Tibial artery (tissue), 4 donors: Measurements from ENCODE around the gene ARID5A.
"Not testable (repeated sequence)": the region's sequence is repeated elsewhere in the genome, so short reads cannot be mapped to it uniquely, and the experiment has no call there.

Experiments
- DNase-seq, 2 donors: peaks; one replicate each; pipeline ENCODE4 v3.0.0-alpha.2; 2019
- H3K27ac ChIP-seq, 2 donors: fragments of 200-600 bp; sonication (generic) in 1 of 2; 1 replicate in 1 of 2; 2 replicates in 1 of 2; pipeline ENCODE4 v1.5.1; 2018 to 2019; ENCODE audit warnings: mild to moderate bottlenecking in 1 of 2
- H3K27me3 ChIP-seq, 2 donors: fragments of 200-600 bp; sonication (generic) in 1 of 2; one replicate each; pipeline versions ENCODE4 v1.5.1 to v1.6.0; 2016 to 2019
- H3K36me3 ChIP-seq, 3 donors: fragments of 200-600 bp; sonication (generic) in 2 of 3; one replicate each; pipeline ENCODE4 v1.5.1; 2016 to 2019; ENCODE audit warnings: mild to moderate bottlenecking in 2 of 3
- H3K4me1 ChIP-seq, 4 donors: fragments of 200-600 bp; sonication (generic) in 2 of 4; 1 replicate in 3 of 4; 2 replicates in 1 of 4; pipeline ENCODE4 v1.5.1; 2016 to 2019
- H3K4me3 ChIP-seq, 2 donors: fragments of 200-600 bp; sonication (generic) in 1 of 2; 1 replicate in 1 of 2; 2 replicates in 1 of 2; pipeline ENCODE4 v1.5.1; 2018 to 2019; ENCODE audit warnings: mild to moderate bottlenecking in 2 of 2
- H3K9me3 ChIP-seq, 3 donors: fragments of 200-600 bp; sonication (generic) in 1 of 3; one replicate each; pipeline ENCODE4 v1.5.1; 2016 to 2019
- intact Hi-C: fragments of 100-400 bp; cut with DNase I; formaldehyde crosslinking; loops from one replicate; pipeline ENCODE4 v1.15.0; 2023; ENCODE audit warnings: low total_unique reads
- TF ChIP-seq, protein P1 (sequence below), 2 experiments: fragments of 200-600 bp in 1 of 2; fragments of 450-650 bp in 1 of 2; IDR thresholded peaks; one replicate each; pipeline ENCODE4 v1.5.1; 2017 to 2019; ENCODE audit warnings: antibody characterized with exemption in 2 of 2, mild to moderate bottlenecking in 1 of 2, moderate library complexity in 1 of 2

Gene ARID5A

DNA sequence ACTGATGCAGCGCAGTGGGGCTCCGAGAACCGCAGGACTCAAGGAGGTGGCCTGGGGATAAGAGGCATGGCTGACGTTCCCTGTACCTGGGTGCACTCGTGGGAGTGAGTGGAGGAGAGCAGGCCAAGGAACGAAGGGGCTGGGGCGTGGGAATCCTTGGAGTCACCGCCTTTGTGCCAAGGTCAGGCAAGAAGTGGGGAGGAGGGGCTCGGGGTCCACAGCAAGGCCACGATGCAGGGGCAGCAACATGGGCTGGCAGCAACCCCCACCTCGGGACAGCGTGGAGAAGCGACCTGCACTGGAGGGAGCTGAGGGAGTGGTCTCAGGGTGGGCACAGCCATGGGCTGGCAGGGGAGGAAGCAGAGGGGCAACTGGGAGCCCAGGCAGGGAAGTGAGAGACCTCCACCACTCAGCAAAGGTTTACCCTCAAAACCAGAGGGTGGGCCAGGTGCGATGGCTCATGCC, 18.6 kb downstream of the ARID5A start:
- Histone ChIP-seq H3K9me3 (no peaks in the 10 kb centered on the region), H3K4me3 (no peak overlapping the region), H3K4me1 (peaks cover 0 to 18% (median 12%) of the 10 kb centered on the region in 4 donors), H3K27me3 (no peaks in the 10 kb centered on the region), H3K27ac (no peak overlapping the region), H3K36me3 (peaks cover 17 to 34% (median 32%) of the 10 kb centered on the region in 3 donors)
- DNase-seq = no peak
- intact Hi-C loops = loop anchor here (10.0 kb wide), 1 partner anchor 150 kb away; no protein-coding TSS in a partner anchor
- TF ChIP-seq, protein P1, sequence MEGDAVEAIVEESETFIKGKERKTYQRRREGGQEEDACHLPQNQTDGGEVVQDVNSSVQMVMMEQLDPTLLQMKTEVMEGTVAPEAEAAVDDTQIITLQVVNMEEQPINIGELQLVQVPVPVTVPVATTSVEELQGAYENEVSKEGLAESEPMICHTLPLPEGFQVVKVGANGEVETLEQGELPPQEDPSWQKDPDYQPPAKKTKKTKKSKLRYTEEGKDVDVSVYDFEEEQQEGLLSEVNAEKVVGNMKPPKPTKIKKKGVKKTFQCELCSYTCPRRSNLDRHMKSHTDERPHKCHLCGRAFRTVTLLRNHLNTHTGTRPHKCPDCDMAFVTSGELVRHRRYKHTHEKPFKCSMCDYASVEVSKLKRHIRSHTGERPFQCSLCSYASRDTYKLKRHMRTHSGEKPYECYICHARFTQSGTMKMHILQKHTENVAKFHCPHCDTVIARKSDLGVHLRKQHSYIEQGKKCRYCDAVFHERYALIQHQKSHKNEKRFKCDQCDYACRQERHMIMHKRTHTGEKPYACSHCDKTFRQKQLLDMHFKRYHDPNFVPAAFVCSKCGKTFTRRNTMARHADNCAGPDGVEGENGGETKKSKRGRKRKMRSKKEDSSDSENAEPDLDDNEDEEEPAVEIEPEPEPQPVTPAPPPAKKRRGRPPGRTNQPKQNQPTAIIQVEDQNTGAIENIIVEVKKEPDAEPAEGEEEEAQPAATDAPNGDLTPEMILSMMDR (IDR thresholded peaks at IDR 0.05) = no peak

DNA sequence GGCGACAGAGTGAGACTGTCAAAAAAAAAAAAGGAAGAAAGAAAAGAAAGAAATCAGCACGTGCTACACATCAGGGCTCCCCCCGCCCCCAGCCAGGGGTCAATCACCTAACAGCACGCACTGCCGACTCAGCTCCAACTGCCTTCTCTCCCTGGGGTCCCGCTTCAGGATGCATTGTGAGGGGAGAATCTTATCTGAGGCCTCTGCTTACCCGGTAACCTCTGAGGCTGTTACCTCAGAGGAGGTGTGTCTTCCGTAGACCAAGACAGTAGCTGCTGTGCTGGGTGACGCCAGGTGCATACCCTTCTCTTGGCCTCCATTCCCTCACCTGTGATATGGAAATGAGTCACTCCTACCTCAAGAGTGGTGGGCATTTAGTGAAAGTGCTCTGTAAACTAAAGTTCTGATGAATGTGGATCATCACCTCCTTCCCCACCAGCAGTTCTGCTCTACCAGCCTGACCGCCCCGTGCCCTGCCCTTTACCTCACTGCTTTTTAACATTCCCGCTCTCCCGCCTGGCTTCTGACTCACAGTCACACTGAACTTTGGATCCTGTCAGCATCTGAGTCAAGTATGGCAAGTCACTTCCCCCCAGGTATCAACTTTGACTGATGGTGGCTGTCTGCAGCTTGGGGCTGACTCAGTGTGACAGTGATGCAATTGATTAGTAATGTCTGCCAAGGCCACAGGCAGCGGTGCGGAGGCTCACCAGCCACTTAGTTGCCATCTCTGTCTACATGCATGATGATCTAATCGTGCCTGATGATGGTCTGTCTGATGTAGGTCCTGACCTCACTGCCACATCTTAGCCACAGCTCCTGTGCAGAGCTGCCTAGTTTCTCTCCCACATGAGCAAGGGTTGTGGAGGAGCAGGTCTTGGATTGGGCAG, 20.1 kb downstream of the ARID5A start:
- peaks cover 0 to 18% (median 12%) of the 10 kb centered on the region in 4 donors for H3K4me1 ChIP-seq
- H3K4me3 ChIP-seq = no peak overlapping the region
- intact Hi-C loops = loop anchor here (10.0 kb wide), 1 partner anchor 152 kb away; no protein-coding TSS in a partner anchor
- TF ChIP-seq, protein P1 (IDR thresholded peaks at IDR 0.05) = no peak
- peaks cover 4 to 19% (median 17%) of the 10 kb centered on the region in 3 donors for H3K36me3 ChIP-seq
- H3K27me3 ChIP-seq = no peaks in the 10 kb centered on the region
- H3K27ac ChIP-seq = no peak overlapping the region
- DNase-seq = no peak
- no peaks in the 10 kb centered on the region for H3K9me3 ChIP-seq

DNA sequence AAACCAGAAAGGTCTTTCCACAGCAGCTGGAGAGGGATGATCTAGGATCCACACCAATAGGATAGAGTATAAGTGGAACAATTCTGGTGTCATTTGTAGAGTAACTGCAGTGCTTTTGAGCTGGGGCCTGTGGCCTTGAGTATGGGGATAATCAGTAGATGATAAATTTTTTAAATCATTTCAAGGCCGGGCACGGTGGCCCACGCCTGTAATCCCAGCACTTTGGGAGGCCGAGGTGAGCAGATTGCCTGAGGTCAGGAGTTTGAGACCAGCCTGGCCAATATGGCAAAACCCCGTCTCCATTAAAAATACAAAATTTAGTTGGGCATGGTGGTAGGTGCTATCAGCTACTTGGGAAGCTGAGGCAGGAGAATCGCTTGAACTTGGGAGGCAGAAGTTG, 20.9 kb downstream of the ARID5A start:
- not testable (repeated sequence) for H3K4me3 ChIP-seq, H3K27me3 ChIP-seq, DNase-seq, H3K27ac ChIP-seq, H3K9me3 ChIP-seq
- Histone ChIP-seq H3K36me3 (peaks cover 0 to 11% (median 10%) of the 10 kb centered on the region in 3 donors), H3K4me1 (peaks cover 0 to 18% (median 12%) of the 10 kb centered on the region in 4 donors)
- intact Hi-C loops = loop anchor here (10.0 kb wide), 1 partner anchor 153 kb away; no protein-coding TSS in a partner anchor

DNA sequence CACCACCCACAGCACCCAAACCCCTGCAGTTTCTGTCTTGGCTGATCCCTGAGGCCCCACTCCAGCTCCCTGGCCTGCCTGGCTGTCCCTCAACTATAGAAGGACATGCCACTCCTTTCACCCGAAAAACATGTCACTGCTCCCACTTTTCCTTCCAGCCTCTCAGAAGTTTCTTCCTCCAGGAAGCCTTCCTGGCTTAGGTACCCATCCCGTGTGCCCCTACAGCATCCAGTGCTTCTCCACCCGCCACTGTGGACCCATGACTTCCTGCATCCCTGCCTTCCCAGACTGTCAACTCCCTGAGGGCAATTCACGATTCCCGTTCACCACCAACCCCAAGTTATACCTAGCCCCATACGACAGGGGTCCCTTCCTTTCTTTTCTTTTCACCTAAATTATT, 21.5 kb downstream of the ARID5A start:
- H3K36me3 ChIP-seq = peaks cover 0 to 5% (median 3%) of the 10 kb centered on the region in 3 donors
- H3K4me3 ChIP-seq = no peak overlapping the region
- H3K27me3 ChIP-seq = no peaks in the 10 kb centered on the region
- no peak overlapping the region for H3K27ac ChIP-seq
- intact Hi-C loops = loop anchor here (10.0 kb wide), 1 partner anchor 153 kb away; no protein-coding TSS in a partner anchor
- no peak for DNase-seq
- peaks cover 0 to 5% (median 0%) of the 10 kb centered on the region in 3 donors for H3K9me3 ChIP-seq
- TF ChIP-seq, protein P1 (IDR thresholded peaks at IDR 0.05) = no peak
- H3K4me1 ChIP-seq = peaks cover 0 to 18% (median 12%) of the 10 kb centered on the region in 4 donors

DNA sequence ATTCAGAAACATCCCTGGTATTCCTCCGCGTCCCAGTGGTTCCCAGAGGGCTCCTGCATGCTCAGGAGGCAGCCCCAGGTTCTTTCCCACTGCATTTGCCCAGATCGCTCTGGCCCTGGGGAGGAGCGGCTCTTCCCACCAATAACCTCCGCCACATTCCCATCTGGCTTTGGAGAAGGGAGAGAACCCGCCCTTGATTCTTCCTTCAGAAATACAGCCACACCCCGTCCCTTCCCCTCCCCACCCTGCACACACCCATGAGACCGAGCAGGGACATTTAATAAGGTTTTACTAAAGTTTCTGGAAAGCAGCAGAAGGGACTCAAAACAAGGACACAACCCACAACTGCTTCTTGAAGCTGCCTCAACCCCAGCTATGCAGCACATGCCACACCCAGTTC, 21.9 kb downstream of the ARID5A start:
- no peak for DNase-seq
- no peak overlapping the region for H3K4me3 ChIP-seq
- intact Hi-C loops = loop anchor here (10.0 kb wide), 1 partner anchor 154 kb away; no protein-coding TSS in a partner anchor
- peaks cover 0 to under 1% (median 0%) of the 10 kb centered on the region in 3 donors for H3K36me3 ChIP-seq
- H3K9me3 ChIP-seq = peaks cover 0 to 5% (median 0%) of the 10 kb centered on the region in 3 donors
- TF ChIP-seq, protein P1 (IDR thresholded peaks at IDR 0.05) = no peak
- no peaks in the 10 kb centered on the region for H3K27me3 ChIP-seq
- H3K27ac ChIP-seq = no peak overlapping the region
- H3K4me1 ChIP-seq = peaks cover 0 to 17% (median 12%) of the 10 kb centered on the region in 4 donors

DNA sequence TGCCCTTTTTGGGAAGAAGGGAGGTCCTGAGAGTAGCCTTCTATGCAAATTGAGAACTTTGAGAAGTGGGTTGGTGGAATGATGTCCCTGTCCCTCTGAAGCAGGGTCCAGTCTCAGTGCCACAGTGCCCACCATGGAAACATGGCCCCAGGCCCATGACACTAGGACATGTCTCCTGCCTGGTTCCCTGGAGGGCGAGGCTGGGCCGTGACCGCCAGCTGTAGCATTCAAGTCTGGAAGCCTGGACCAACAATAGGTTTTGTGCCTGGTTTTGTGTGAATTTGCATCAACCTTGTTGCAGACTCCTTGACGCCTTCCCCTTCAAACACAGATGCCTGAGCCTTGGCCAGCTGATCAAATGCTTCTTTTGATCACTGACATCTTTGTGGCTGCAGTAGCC, 27.5 kb downstream of the ARID5A start:
- H3K4me3 ChIP-seq = no peak overlapping the region
- no peaks in the 10 kb centered on the region for H3K4me1 ChIP-seq
- no peaks in the 10 kb centered on the region for H3K27me3 ChIP-seq
- H3K36me3 ChIP-seq = no peaks in the 10 kb centered on the region
- no peak overlapping the region for H3K27ac ChIP-seq
- H3K9me3 ChIP-seq = peaks cover 0 to 5% (median 0%) of the 10 kb centered on the region in 3 donors
- intact Hi-C loops = loop anchor here (5.0 kb wide), 1 partner anchor 47 kb away; no protein-coding TSS in a partner anchor
- TF ChIP-seq, protein P1 (IDR thresholded peaks at IDR 0.05) = no peak
- DNase-seq = no peak
